Stimulated activated CD8-positive, alpha-beta memory T cell treated with anti-CD3 and anti-CD28 coated beads, Interleukin-2, amount 100 ng/mL, for 48 hours (primary cell): ENCODE results near the gene CDH13.

Experiments
- DNase-seq, 2 donors: peaks; one replicate each; pipeline ENCODE4 v3.0.0-alpha.2; 2020; ENCODE audit warnings: low read depth in 2 of 2

CDH13 gene

DNA sequence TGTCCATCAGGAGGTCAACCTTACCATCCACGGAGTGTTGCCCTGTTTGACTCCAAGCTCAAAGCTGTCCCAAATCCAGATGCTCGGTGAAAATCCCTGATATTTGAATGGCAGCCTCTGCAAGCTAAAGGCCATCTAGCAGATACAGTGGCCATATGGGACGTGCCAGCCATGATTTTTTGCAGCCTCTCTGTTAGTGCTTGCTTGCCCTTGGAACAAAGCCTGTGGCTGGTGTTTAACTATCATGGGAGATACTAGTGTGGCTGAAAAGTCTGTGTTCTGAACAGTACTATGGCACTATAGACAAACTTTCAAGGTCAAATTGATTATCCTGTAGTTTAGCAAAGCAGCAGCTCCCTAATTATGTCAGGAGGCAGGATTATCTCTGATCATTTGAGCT is 214.3 kb downstream of the CDH13 start:
- DNase-seq, result no peak

DNA sequence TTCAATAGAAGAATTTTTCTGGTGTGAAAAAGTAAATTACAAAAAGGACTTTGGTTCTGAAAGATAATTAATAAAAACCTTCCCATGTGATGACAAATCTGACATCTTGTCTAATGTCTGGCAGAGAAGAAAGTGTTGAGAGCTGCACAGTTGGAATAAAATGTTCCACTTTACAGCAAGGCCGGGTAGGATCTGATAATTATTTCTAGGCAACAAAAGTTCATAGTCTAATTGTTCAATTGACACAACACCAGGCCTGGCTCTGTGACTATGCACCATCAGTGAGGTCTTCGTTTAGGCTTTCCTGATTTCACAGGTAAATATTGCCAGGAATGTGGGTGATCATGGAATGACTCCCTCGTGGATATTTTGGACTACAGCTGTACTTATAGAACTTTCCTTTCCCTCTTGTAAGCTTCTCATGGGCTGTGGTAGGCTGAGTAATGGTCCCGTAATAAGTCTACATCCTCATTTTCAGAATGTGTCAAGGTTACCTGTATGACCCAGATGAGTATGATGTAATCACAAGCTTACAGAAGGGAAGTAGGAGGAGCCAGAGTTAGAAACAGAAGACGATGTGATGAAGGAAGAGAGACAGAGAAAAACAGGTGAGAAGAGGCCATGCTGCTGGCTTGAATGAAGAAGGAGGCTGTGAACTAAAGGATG is 217.0 kb downstream of the CDH13 start:
- DNase-seq, result no peak

DNA sequence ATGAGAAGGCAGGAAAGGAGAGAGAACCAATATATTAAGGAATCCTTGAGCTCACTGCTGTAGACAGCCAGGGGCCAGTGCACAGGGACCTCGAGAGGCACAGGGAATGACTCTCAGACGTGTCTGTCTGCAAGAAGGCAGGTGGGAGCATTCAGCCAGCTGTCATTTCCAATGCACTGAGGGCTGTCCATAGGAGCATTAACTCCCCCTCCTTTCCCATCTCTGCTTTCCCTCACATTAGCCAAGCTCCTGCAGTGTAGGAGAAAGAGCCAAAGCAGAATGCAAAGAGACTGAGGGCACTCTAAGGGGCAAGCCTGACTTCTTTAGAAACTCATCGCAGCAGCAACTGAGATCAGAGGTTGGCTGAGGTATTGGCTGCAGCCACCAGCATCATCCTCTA is 218.3 kb downstream of the CDH13 start:
- DNase-seq, result no peak

DNA sequence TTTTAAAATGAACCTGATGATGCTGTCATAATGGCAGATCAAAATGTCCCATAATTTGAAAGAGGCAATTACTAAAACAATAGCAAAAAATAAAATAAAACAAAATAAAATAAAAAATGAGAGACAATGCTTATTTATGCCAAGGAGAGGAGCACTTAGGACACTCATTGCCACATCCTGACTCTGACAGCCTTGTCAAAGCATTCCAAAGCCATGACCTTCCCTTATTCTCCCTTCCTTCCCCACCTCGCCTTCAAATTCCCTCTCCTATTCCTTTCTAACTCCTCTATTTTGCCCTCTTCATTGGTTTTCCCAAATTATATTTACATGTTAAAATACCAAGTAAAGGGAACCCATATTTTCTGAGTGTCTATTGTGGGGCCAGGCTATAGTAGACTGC is 220.0 kb downstream of the CDH13 start:
- no peak for DNase-seq

DNA sequence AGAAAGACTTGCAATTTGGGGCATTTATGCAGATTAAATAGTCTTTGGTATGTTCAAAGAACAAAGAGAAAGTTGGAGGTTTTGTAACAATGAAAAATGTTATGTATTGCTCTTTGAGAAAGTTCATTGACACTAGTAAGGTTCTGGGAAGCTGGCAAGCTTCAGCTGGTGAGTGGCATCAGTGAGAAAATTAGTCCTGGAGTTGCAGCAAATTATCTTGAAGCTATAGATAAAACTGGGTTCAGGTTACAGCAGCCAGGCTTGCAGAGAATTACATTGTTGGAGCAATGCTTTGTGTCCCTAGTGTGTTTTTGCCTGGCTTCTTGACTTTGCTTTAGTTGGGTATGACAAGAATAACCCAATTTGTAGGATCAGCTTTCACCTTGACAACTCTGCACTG is 221.2 kb downstream of the CDH13 start:
- no peak for DNase-seq

DNA sequence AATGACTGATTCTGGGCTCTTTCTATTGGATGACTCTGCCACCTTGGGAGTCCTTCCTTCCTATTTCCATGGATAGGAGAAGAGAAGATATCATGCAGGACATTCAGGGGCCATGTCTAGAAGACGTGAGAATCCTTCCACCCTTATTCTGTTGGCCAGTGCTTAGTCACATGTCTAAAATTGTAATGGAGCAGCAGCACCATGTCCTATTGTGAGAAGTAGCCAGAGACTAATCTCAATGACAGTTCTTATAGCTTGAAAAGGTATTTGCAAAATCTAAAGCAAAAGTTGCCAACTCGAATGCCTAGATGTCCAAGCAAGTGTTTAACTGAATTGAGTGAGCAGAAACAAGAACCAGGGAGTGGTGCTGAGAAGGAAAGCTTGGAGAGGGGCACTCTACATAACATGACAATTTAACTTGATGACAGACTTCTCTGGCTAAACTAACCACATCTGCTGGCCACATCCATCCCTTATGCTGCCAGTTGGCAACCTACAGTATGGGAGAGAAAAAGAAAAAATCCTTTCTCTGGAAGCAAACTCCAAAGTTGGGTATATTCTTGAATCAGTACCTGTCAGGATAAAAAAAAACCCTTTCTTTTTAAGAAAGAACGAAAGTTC is 225.7 kb downstream of the CDH13 start:
- DNase-seq, result no peak

DNA sequence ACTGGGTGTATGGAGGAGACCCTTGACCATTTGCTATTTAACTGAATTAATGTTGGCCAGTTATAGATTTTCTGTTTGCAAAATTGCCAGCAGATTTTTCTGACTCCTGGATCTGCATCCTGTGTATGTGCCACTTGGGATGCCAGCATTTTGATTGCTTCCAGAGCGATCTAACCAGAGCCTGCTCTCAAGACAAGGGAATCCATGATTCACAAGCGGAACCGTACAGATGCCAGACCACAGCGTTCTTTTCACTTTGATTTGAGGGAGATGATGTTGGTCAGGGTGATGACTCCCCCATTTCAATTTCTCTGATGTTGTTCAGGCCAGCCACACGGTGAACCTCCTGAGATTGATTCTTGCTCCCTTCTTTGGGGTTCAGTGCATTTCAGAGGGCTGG is 228.7 kb downstream of the CDH13 start:
- DNase-seq, result no peak

DNA sequence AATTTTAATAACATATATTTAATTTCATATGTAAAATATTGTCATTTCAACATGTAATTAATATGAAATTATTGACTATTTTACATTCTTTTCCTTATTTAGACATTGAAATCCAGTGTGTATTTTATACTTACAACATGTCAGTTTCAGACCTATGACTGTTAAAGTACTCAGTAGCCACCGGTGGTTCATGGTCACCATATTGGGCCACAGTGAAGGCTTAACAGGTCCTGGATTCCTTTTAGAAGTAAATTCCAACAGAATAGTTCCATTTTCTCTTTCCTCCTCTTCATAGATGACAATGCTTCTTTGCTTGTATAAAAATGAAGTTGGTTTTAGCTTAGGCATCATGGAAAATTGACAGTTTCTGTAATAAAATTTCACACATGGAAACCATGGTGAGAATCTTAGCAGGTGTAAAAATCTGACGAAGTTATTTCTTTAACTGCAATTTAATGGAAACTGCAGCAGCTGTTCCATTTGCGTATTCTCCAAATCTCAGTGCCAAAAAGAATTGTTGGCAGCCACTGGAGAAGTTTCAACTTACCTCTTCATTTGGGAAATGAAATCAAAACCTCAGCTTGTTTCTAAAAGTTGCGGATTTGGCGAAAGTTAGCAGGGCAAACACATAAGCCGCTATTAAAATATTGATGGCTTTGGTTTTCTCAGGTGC is 231.1 kb downstream of the CDH13 start:
- no peak for DNase-seq

DNA sequence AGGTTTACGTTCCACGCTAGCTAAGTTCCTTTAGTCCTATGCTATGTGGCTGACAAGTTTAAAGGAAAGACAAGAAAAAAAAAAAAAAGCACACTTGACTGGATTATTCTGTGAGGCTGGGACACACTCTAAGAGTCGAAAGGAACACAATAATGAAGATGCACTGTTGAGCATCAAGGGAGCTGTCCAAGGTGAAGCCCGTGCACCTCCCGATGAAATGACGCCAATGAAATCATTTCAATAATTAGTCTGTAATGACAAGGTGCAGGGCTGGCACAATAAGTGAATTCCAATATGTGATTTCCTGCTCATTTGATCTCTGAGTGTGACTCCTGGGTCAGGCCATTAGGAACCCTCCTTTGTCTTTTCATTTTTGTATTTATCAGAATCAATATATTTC is 232.9 kb downstream of the CDH13 start:
- DNase-seq, result no peak

DNA sequence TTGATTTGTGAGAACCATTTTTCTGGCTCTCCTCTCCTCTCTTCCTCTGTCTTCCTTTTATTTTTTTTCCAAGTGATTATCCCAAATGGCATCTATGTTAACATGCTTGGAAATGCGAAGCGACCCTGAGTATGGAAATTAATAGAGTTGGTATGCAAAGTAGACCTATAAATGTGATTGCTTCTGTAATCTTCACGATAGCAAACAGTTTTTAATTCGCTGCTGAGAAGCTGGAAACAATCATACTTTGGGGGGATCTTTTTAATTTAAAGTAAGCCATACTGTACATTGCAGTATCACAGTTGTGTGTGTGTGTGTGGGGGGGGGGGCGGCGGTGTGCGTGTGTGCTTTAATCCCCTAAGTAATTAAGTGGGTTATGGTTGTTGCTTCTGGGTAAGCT is 233.3 kb downstream of the CDH13 start:
- no peak for DNase-seq

DNA sequence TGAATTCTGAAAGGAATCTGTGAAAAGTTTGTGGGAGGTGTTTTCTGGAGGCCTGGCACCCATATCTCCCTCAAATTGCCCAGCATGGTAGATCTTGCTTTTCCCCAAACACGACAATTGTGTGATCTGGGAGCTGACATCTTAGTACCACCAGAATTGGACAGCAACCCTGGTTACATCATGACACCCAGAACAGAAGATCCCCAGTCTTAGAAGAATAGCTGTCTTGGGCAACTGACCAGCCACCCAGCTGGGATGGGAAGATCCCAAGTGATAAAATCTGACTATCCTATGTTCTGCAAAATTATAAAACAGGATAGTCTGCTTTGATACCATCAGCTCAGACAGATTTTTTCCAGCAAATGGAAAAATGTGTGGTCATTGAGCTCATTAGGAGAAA is 235.3 kb downstream of the CDH13 start:
- DNase-seq, result no peak

DNA sequence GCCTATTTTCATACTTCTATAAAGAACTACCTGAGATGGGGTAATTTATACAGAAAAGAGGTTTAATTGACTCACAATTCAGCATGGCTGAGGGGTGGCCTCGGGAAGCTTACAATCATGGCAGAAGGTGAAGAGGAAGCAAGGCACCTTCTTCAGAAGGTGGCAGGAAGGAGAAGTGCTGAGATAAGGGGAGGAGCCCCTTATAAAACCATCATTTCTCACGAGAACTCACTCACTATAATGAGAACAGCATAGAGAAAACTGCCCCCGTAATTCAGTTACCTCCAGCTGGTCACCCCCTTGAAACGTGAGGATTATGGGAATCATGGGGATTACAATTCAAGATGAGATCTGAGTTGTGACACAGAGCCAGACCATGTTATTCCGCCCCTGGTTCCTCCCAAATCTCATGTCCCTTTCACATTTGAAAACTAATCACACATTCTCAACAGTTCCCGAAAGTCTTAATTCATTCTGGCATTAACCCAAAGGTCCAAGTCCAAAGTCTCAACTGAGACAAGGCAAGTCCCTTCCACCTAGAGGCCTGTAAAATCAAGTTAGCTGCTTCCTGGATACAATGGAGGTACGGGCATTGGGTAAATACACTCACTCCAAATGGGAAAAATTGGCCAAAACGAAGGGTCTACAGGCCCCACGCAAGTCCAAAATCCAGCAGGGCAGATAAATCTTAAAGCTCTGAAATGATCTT is 237.7 kb downstream of the CDH13 start:
- DNase-seq, result no peak

DNA sequence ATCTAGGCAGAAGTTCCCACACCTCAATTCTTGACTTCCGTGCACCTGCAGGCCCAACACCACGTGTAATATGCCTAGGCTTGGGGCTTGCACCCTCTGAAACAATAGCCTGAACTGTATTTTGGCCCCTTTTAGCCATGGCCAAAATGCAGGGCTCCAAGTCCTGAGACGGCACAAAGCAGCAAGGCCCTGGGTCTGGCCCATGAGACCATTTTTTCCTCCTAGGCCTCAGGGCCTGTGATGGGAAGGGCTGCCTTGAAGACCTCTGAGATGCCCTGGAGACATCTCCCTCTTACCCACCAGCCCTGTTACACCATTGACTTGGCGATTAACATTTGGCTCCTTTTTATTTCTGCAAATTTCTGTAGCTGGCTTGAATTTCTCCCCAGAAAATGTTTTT is 238.6 kb downstream of the CDH13 start:
- DNase-seq, result no peak

DNA sequence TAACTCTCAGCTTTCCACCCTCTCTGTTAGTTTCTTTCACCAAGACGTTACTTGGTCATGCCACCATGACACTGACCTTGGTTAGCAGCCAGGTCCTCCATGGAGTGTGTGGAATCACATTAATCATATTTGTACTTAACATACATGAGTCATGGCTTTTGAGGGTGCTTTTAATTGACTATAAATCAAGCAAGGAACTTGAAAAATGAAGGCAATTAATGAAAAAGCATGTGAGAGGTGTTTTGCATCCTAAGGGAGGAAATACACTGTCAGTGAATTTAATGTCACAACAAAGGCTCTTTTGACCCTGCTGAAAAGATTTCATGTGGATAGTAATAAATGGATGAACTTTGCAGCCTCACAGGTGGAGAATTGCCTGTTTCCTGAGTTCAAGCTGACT is 240.7 kb downstream of the CDH13 start:
- DNase-seq, result no peak

DNA sequence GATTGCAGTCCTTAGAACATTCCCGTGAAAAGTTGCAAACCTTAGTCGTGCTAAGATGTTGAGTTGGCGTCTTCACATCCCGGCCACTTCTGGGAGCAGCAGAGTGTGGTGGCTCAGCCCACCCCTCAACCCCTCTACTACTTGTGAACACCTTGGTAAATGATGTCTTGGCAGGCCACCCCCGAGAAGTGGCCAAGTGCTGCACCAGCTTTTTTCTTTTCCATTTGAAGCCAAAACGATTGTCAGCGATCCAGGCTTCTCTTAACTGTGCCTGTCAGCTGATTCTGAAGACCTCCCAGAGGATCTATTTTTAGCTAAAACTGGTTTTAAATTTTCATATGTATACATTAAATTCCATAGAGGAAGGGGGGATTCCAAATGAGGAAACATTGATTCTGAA is 247.5 kb downstream of the CDH13 start:
- no peak for DNase-seq

DNA sequence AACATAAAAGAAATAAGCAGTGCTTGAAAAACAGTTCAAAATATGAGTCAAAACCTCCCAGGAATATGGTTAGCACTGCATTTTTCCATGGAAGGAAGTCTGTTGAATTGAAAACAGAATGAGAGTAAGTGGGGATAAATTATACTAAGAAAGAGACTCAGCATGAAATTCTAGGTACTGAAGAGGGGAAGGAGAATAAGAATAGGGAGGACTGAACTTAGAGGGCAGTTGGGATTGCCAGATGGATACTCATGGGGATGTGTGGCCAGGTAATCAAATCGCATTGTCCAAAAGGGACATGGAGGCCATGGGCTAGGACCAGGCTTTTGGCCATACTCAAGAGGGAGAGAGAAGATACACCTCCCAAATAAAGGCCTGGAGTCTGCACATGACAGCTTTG is 247.9 kb downstream of the CDH13 start:
- DNase-seq, result no peak

DNA sequence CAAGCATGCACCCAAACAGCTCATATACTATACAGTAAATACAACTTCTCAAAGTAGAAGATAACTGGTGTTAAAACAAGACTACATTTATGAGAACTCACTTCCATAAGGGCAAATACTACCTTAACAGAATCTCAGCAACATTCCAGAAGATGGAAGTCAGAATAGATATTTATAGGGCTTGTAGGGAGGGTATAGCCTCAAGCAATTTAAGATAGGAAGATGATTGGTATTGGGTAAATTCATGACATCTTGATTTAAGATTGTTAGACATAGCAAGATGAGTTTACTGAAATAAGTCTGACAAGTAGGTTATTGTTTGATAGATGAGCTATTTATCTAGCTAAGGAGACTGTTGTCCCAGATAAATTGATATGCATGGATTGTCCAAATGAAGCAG is 250.2 kb downstream of the CDH13 start:
- no peak for DNase-seq

DNA sequence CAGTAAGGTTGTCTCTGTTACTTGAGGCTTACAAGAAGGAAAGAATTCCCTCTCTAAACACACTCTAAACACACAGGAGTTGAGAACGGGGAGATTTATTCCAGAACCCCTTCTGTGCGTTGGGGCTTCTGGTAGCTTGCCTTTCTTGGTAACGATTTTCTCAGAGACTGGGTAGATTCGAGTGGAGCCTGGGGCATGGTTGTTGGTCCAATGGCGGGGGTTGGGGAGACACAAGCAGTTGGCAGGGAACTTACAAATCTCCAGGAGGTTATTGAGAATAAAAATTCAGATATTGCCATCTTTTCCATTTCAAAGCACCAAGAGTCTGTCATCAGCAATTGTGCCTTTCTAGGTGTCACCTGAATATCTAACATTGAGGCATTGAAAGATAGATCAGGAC is 251.7 kb downstream of the CDH13 start:
- DNase-seq, result no peak

DNA sequence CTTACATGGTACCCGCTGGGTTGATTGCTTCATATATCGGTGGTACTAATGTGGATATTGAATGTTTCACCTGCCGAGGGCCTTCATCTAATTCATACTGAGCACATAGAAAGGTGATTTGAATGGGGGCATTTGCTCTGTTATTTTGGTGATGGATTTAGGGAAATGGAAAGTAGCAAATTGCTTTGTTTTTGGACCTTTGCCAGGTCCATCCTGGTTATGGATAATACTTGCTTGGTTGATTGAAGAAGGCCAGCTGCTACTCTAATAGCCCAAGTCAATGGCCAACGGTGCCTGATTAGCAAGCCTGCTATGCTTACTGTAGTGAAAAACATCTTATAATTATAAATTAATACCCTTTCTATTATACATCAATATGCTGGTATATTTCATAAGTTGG is 253.6 kb downstream of the CDH13 start:
- DNase-seq, result no peak

DNA sequence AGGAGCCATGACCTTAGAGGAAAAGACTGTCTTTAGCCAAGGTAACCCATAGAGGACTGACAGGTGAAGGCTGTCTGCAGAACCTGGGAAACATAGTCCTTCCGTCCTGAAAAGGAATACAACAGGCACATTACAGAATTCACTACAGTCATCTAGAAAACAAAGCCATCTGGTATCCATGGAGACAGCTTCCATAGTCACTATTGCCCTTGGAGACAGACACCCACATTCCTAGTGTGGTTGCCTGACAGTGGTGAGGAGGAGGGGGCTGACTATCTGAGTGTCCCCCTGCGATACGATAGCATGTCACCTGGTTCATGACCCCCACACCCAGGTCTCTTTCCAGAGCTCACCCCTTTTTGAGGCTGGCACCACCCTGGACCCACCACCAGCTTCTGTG is 254.7 kb downstream of the CDH13 start:
- no peak for DNase-seq

DNA sequence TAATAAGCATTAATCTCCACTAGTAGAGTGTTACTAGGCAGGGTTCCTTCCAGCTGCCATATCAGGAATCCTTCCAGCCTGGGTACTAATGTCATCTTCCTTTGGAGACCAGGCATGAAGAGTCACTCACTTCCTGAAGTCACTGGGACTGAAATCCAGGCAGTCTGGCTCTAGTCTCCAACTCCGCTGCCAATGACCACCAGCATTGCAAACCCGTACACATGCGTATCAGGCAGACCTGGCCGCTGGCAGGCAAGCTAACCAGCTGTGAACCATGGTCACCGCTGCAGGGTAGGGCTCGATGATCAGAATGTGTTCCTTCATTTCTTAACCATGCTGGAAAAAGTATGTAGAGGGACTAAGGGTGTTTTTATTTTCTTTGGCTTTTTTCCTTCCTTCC is 255.5 kb downstream of the CDH13 start:
- no peak for DNase-seq

DNA sequence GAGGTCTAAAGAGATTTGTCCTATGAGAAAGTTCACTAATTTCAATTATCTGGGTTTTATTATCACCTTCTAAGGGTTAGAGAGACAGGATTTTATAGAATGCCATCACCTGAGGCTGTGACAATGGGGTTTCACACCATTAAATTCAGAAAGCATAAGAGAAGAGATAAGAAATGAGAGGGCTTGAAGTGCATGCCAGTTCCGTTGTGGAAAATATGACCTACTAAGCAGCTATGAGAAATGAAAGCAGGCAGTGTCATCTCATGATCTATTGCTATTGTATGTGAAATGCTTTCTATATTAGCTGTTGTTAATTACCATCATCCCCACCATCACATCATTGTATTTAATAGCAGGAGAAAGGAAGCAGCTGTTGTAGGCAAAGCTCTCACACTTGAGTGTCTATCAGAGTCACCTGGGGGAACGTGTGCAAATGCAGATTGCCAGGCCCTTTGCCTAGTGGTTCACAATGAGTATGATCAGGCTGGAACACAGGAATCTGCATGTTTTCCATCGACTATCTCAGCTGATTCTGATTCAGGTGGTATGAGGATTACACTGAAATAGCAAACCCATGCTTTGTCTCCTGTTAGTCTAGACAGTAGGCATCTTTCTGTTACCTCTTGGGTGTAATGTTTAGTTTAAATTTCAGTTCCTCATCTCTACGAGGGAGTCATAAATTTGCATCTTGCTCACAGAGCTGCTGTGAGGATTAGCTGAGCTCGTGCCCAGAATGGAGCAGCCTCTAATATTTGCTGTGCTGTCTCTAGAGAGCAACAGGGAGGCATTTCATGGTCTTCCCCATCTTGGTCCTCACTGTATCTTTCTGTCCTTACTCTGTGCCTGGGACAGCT is 256.4 kb downstream of the CDH13 start:
- no peak for DNase-seq
